Measurements from ENCODE around the gene CACNA1D.

DNA sequence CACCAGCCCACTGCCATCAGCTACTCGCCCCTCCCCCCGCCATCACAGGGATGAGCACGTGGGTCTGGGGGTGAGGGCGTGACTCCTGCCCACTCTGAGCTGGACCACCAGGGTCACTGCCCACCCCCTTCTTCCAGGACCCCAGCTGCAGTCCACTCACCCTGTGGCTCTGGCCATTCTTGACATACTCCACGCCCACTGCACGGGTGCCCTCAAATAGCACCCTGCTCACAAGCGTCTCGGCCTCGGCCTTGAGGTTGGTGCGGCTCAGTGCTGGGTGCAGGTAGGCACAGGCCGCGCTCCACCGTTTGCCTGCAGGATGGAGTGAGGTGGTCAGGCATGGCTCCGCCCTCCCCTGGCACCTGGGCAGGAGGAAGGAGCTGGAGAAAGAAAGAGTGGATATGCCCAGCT, 327.9 kb downstream of the CACNA1D start:
- TF ChIP-seq, protein P1, sequence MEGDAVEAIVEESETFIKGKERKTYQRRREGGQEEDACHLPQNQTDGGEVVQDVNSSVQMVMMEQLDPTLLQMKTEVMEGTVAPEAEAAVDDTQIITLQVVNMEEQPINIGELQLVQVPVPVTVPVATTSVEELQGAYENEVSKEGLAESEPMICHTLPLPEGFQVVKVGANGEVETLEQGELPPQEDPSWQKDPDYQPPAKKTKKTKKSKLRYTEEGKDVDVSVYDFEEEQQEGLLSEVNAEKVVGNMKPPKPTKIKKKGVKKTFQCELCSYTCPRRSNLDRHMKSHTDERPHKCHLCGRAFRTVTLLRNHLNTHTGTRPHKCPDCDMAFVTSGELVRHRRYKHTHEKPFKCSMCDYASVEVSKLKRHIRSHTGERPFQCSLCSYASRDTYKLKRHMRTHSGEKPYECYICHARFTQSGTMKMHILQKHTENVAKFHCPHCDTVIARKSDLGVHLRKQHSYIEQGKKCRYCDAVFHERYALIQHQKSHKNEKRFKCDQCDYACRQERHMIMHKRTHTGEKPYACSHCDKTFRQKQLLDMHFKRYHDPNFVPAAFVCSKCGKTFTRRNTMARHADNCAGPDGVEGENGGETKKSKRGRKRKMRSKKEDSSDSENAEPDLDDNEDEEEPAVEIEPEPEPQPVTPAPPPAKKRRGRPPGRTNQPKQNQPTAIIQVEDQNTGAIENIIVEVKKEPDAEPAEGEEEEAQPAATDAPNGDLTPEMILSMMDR (IDR thresholded peaks at IDR 0.05), result no peak
- TF ChIP-seq POLR2AphosphoS5 (IDR thresholded peaks at IDR 0.05), result no peak
- no peak for TF ChIP-seq POLR2A (IDR thresholded peaks at IDR 0.05)
